Activated CD4-positive, CD25-positive, alpha-beta regulatory T cell (primary cell): ENCODE results near the gene VWA3A.
"Not testable (repeated sequence)": the region's sequence is repeated elsewhere in the genome, so short reads cannot be mapped to it uniquely, and the experiment has no call there.

Experiments
- DNase-seq, 4 experiments: peaks; one replicate each; lab custom pipeline; 2025; lab: John Stamatoyannopoulos, UW

Gene VWA3A

DNA sequence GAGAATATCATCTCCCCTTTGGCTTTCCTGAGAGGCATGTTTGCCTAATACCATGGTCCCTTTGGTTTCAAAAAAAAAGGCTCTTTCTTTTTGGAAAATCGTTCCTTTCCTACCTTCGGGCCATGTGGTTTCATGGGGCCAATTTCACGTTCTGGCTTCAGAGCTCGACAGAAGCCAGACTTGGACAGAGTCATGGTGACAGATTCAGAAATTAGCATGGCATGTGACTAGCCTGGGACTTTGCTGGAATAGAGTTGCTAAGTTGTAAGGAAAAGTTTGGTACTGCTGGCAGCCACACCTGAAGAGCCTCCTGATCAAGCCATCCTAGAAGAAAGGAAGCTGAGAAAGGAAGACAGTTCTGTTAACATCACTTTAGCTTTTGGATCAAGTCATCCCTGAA lies 2.4 kb upstream of the VWA3A start:
- no peak for DNase-seq

DNA sequence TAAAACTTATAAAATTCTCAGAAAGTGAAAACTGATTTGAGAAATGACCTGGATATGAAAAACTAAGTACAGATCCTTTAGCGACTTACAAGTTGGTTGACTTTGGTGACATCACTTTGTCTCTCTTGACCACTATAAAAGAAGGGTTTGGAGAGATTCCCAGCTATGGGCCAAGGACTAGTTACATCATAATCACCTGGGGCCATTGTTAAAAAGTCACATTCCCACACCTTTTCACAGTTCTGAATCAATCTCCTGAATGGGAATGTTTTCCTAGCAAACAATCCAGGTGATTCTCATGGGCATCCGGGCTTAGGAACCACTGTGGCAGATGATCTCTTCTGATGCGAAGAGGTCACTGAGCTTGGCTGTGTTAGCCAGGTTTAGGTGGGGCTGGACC lies 620 bp upstream of the VWA3A start:
- no peak for DNase-seq

DNA sequence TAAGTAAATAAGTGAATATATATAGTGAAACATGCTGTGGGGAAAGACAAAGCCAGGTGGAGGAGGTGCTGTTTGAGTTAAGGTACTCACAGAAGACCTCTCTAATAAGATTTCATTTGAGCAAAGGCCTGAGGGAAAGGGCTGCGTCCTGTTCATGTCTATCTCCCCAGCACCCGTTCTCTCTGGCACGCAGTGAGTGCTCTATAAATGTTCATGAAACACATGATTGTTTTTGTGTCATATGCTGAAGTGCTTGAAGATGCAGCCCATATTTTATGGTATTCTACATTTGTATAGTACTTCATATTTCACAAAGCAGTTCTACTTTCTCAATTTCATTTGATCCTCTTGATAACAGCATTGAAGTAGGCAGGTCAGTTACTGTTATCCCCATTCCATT lies 990 bp downstream of the VWA3A start:
- no peak for DNase-seq

DNA sequence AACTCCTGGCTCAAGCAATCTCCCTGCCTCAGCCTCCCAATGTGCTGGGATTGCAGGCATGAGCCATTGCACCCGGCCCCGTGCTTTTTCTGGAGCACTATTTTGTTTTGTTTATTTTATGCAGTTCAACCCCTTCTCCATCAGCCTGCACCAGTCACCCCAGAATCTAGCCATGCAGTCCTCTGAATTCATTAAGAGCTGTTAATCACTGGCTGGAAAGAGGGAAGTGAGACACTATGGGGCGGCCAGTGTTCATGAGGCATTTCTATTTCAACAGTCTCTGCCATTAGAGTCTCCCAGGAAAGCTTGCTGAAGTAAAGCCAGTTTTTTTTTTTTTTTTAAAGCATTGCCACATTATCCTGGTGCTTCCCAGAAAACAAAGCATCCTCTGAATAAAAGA lies 1.7 kb downstream of the VWA3A start:
- no peak for DNase-seq

DNA sequence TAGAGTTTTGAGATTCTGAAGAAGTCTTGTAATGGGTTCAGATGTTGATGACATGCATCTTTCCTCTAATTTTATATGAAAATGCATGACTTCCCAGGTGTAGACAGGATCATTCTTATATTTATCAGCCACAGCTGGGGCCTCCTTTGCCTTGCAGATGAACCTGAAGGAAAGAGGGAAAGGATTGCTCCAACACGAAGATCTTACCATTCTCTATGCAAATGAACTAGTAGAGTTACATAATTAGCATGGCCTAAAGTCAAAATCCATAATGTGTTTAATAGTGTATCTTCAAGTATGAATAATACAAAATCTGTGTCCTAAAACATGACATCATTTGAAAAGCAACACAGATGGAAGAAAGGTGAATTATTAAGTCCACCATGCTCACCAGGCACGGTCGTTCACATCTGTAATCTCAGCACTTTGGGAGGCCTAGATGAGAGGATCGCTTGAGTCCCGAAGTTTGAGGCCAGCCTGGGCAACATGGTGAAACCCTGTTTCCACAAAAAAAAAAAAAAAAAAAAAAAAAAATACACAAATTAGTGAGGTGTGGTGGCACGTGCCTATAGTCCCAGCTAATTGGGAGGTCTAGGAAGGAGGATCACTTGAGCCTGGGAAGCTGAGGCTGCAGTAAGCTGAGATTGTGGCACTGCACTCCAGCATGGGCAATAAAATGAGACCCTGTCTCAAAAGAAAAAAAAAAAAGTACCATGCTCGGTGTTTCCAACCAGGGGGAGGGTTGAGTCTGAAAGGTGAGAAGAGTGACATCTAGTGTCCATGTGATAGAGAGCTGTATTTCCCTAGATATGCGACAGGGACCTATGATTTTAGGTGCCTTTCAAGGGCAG lies 6.3 kb downstream of the VWA3A start:
- no peak for DNase-seq

DNA sequence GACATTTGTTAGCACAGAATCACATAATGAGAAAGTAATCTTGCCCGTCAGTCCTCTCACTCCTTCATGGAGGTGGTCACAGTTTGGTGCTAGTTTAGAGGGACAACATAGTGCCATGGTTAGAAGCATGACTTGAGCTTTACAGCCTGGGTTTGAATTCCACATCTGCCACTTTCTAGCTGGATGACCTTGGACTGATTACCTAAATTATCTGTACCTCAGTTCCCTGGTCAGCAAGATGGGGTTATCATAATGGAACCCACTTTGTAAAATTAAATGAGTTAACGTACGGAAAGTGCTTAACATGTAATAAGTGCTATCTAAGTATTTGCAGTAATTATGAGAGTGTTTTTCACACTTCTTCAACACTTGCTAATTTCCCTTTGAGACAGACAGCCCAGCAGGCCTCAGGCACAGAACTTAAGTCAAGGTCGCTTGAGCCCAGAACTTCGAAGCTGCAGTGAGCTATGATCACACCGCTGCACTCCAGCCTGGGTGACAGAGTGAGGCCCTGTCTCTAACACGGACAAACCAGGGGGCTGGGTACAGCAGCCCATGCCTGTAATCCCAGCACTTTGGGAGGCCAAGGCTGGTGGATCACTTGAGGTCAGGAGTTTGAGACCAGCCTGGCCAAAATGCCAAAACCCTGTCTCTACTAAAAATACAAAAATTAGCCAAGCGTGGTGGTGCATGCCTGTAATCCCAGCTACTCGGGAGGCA lies 7.1 kb downstream of the VWA3A start:
- no peak for DNase-seq

DNA sequence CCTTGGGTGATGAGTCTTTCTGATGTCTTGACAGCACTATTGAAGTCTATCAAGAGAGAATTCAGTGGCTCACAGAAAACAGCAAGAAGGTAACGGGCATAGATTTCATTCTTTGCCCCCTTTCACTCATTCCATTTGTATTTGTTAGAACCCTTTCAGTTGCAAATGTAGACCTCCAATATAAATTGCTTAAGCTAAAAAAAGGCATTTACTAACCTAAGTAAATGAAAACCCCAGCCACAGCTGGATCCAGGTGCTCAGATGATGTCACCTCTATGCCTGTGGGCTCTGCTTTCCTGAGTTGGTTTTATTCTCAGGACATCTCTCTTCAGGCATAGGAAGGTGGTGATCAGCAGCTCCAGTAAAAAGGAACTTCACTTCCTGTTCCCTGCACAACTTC lies 11.1 kb downstream of the VWA3A start:
- no peak for DNase-seq

DNA sequence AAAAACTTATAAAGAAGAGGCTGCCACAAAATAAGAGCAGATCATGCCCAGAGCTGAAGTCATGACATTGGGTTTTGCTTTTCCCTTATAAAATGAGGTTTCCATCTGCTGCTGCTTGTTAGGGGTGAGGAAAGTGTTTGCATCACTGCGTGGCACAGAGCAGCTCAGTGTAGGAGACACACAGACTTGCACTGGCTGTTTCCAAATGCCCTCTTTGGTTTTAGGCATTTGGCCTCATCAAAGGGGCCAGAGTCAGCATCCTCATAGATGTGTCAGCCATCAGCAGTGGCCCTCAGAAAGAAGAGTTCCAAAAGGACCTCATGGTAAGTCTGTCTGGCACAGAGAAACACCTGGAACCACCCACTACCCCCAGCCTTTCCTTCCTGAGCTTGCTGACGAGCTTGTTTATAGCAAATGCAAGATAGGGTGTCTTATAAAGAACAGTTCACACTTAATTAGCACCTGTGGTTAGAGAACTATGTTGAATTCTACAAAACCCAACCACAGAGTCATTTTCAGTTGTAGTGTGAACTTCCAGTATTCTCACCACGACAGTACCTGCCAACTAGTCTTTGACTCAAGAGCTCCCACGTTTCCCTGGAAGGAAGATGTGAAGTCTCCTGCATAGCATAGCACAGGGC lies 17.0 kb downstream of the VWA3A start:
- no peak for DNase-seq

DNA sequence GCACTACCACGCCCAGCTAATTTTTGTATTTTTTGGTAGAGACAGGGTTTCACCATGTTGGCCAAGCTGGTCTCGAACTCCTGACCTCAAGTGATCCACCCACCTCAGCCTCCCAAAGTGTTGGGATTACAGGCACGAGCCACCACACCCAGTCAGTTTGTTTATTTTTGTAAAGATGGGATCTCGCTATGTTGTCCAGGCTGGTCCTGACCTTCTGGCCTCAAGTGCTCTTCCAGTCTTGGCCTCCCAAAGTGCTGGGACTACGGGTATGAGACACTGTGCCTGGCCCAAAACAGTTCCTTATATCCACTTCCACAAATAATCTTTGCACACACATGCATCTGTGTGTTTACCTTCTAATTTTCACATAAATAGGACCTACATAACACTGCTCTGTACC lies 19.3 kb downstream of the VWA3A start:
- not testable (repeated sequence) for DNase-seq

DNA sequence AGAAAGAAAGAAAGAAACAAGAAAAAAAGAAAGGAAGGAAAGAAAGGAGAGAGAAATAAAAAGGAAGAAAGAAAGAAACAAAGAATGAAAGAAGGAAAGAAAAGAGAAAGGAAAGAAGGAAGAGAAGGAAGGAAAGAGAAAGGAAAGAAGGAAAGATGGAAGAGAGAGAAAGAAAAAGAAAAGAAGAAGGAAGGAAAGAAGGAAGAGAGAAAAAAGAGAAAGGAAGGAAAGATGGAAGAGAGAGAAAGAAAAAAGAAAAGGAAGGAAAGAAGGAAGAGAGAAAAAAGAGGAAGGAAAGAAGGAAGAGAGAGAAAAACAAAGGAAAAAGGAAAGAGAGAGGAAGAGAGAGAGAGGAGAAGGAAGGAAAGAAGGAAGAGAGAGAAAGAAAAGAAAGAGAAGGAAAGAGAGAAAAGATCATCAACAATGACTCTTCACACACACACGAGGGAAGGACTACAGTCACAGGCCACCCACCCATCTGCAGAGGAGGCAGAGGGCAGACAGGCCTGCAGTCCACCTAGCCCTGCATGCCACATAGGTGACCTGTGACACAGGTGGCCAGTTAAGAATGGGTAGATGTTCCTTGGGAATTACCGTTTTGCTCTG lies 23.9 kb downstream of the VWA3A start:
- no peak for DNase-seq

DNA sequence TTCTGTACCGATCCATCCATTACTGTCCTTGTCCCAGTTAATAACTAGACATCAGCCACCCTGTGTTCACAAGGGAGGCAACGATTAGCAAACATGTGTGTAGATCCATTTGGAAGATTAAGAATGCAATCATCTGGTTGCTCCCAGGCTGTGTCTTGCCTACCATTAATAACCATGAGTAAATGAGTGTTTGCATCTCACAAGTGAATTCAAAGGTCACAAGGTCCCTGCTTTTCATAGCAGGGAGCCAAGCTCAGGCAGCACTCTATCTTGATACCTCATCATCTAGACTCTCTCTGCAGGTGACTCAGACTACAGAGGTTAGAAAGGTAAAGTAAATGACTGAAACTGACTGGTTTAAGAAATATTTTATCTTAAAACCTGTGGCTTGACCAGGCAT lies 25.3 kb downstream of the VWA3A start:
- no peak for DNase-seq

DNA sequence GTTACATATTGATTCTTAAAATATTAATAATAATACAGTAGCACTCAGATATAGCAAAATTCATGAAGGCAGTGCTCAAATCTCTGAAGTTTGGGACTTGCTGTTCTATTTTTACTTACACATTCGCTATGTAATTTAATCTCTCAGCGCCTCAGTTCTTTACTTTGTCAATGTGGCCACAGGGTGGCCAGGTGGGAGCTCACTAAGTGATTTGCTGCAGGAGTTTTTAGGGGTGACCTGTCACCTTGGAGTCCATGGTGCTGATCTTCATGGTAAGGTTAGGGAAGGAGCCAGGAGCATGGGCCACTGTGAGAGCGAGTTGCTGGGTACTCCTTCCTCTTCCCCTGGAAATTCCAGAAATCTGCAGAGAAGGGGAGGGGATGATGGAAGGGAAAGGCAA lies 28.1 kb downstream of the VWA3A start:
- DNase-seq = no peak

DNA sequence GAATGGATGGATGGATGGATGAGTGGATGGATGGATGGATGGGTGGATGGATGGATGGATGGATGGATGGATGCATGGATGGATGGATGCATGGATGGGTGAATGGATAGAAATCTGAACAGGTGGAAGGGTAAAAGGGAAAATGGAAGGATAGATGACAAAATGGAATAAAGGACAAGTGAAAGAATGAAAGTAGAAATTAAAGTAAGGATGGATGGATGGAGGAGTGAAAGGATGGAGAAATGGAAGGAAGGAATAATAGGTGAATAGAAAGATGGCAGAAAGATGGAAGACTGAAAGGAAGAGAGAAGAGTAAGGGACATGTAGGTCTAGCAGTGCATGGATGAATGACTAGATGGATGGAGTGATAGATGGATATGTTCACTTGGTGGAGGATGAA lies 29.9 kb downstream of the VWA3A start:
- no peak for DNase-seq

DNA sequence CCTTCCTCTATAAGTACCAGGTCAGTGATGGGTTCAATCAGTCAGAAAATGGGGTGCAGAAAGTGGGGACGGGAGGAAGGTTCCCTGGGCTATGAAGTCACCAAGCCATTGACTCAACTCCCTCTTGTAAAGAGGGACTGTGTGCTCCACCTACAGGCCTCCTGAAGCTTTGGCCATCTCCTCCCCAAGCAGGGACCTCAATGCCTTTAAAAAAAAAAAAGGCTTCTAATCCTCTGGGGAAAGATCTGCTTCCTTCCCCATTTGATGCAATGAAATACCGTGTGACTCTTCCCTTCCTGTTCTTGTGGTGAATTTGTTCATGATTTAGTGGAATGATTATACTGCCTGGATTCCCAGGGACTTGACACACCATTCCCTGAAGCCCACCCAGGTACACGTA lies 30.8 kb downstream of the VWA3A start:
- DNase-seq = no peak

DNA sequence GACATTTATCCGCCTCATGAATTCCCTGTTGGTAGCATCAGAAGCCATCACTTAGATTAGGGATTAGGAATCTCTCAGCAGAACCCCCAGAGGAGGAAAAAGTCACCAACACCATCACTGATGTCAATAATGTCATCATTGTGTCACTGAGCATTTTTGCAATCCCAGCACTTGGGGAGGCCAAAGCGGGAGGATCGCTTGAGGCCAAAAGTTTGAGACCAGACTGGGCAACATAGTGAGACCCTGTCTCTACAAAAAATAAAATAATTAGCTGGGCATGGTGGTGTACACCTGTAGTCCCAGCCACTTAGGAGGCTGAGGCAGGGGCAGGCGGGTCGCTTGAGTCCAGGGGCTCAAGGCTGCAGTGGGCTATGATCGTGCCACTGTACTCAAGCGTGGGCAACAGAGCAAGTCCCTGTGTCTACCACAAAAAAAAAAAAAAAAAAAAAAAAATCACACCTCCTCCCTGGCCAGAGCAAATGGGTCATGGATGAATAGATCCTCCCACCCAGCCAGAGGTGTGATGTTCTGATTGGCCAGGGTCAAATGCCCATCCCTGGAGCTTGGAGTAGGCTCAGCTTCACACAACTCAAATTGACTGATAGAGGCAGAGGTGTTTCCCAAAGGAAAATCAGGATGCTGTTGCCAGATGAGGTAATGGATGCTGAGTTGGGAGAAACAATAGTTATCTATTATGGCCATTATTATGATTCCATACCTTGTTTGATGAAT lies 31.6 kb downstream of the VWA3A start:
- no peak for DNase-seq

DNA sequence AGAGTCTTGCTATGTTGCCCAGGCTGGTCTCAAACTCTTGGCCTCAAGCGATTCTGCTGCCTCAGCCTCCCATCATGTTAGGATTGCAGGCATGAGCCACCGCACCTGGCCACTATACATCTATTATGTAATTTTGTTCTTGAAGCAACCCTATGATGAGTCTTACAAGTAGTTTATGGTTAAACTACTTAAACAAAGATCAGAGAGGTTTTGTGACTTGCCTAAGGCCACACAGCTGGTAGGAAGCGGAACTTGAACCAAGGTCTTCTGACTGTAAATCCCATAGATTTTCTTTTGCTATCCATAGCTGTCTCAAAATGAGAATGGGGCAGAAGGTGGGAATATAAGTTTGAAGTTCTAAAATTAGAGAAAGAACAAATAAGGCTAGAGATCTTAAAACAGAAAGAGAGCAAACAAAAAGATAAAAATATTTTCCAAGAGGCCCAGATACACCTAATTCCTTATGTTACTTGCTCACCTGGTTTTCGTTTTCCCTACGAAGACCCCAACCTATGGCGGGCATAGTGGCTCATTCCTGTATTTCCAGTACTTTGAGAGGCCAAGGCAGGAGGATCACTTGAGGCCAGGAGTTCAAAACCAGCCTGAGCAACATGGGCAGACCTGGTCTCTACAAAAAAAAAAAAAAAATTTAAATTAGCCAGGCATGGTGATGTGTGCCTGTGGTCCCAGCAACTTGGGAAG lies 32.4 kb downstream of the VWA3A start:
- no peak for DNase-seq

DNA sequence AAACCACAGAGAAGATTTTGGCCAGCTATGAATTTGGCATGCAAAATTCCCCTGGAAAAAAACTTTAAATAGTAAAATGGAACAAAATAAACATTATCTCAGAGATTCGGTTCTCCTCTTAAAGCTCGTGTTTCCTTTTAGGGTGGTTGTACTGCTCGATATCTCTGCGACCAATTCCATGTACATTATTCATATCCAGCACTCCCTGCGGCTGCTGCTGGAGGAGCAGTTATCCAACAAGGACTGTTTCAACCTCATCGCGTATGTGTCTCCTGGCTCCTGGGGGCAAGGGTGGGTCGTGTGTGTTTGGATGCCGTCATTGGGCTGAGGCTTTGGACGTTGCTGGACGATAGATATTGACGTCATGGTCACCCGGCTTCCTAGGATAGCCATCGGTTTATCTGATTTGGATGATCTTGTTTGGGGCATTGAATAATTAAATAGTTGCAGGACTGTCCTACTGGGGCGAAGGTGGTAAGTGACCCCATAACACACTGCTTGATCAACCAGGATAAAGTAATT lies 33.8 kb downstream of the VWA3A start:
- DNase-seq = no peak

DNA sequence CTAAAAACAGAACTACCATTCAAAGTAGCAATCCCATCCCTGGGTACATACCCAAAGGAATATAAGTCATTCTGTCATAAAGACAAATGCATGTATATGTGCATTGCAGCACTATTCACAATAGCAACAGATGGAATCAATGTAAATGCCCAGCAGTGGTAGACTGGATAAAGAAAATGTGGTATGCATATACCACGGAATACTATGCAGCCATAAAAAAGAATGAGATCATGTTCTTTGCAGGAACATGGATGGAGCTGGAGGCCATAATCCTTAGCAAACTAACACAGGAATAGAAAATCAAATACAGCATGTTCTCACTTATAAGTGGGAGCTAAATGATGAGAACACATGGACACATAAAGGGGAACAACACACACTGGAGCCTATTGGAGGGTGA lies 36.2 kb downstream of the VWA3A start:
- not testable (repeated sequence) for DNase-seq

DNA sequence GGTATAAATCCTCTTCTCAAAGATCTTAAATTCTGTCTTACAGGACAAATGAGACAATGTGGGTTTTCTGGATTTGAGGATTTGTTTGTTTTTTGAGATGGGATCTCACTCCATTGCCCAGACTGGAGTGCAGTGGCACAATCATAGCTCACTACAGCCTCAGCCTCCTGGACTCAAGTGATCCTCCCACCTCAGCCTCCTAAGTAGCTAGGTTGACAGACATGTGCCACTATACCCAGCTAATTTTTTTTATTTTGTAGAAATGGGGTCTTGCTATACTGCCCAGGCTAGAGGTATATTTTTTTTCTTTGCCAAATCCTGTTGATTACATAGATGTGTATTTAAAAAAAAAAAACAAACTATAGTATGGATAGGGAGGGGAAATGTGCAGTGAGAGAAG lies 38.2 kb downstream of the VWA3A start:
- no peak for DNase-seq

DNA sequence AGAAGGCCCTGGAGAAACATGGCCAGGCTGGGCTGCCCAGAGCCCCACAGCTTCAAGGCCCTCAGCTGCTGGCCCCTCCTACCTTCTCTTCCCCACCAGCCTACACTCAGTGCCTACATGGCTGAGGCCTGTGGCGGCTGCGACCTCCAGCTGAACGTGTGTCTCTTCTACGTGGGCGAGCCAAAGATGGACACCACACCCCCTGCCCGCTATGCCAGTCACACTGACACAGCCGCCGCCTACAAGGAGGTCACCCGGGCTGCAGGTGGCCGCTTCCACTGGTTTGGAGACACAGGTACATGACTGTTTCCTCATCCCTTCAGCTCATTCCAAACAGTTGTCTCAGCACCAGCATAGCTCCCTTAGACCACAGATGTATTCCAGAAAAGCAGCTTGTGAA lies 40.5 kb downstream of the VWA3A start:
- DNase-seq = no peak

DNA sequence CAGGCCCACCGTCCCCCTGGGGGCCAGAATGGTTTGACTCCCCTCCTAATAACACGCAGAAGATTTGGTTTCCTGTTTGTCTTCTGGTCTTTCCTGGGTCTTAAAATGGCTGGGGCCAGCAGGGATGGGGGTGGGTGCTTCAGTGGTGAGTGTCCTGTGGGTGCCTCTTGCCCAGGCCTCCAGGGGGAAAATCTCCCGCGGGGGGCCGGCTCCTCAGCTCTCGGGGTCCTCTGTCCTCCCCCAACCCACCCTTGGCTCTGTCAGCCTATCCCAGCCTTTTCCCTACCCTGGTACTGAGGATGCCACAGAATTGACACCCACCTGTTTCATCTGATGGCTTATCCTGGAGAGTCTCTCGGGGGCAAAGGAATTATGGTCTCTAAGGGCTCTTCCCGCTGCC lies 46.1 kb downstream of the VWA3A start:
- no peak for DNase-seq
